ENCODE measurements around the gene GALNTL6. TPM values are rescaled to one million over a fixed set of nuclear protein-coding genes. Genes with fewer than 3 reads are reported as not detected.

The GALNTL6 gene
- total RNA-seq, 1 donor from 2014 or later: 0.34 TPM

DNA sequence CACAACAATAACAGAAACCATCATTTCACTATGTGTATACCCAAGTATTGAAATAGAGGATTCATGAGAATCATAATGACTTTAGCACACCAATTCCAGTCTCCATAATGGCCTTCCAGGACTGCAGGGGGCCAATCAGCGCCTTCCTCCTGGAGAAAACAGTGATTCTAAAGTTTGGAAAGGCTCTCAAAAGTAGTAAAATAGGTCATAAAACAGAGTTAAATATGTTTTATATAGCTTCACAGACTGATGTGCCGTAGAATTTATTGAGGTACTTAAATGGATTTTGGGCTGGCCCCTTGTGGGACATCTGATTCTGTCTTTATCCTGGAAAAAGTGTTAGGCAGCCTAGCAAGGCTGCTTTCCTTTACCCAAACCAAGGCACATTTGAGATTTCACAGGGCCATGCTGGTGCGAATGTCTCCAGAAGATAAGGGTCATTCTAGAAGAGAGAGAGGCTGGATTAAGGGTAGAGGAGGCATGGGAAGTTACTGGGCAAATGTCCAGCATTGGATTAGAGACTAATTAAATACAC lies 543.9 kb downstream of the GALNTL6 start:
- Mint-ChIP-seq H3K4me3 (ENCODE audit: unreplicated experiment) (no peak overlapping the region), H3K27ac (ENCODE audit: unreplicated experiment) (no peak overlapping the region), H3K36me3 (ENCODE audit: unreplicated experiment) (no peaks in the 10 kb centered on the region), H3K9me3 (ENCODE audit: unreplicated experiment) (no peaks in the 10 kb centered on the region), H3K27me3 (ENCODE audit: unreplicated experiment) (no peaks in the 10 kb centered on the region), H3K4me1 (ENCODE audit: low read depth, unreplicated experiment) (no peaks in the 10 kb centered on the region)
- TF ChIP-seq, protein P1, sequence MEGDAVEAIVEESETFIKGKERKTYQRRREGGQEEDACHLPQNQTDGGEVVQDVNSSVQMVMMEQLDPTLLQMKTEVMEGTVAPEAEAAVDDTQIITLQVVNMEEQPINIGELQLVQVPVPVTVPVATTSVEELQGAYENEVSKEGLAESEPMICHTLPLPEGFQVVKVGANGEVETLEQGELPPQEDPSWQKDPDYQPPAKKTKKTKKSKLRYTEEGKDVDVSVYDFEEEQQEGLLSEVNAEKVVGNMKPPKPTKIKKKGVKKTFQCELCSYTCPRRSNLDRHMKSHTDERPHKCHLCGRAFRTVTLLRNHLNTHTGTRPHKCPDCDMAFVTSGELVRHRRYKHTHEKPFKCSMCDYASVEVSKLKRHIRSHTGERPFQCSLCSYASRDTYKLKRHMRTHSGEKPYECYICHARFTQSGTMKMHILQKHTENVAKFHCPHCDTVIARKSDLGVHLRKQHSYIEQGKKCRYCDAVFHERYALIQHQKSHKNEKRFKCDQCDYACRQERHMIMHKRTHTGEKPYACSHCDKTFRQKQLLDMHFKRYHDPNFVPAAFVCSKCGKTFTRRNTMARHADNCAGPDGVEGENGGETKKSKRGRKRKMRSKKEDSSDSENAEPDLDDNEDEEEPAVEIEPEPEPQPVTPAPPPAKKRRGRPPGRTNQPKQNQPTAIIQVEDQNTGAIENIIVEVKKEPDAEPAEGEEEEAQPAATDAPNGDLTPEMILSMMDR (IDR thresholded peaks at IDR 0.05; ENCODE audit: partially characterized antibody, unreplicated experiment): no peak
- DNase-seq: no peak

DNA sequence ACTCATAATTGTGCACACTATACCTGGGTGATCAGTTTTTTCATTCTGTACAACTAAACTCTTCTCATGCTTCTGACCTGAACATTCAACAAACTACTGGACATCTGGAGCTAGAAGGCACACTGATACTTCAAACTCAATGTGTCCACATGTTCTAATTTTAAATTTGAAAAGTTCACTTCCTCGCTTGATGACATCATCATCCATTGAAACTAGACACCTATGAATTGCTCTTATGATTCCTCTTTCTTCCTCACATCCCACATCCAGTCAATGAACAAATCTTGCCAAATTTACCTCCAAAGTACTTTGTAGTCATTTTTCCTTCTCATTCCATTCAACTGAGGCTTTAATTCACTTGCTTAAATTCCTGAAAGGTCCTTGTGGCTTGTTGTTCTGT lies 549.4 kb downstream of the GALNTL6 start:
- Mint-ChIP-seq H3K4me3 (ENCODE audit: unreplicated experiment) (no peak overlapping the region), H3K27ac (ENCODE audit: unreplicated experiment) (no peak overlapping the region), H3K9me3 (ENCODE audit: unreplicated experiment) (no peaks in the 10 kb centered on the region), H3K36me3 (ENCODE audit: unreplicated experiment) (no peaks in the 10 kb centered on the region), H3K4me1 (ENCODE audit: low read depth, unreplicated experiment) (no peaks in the 10 kb centered on the region), H3K27me3 (ENCODE audit: unreplicated experiment) (no peaks in the 10 kb centered on the region)
- no peak for DNase-seq
- TF ChIP-seq, protein P1 (IDR thresholded peaks at IDR 0.05; ENCODE audit: partially characterized antibody, unreplicated experiment): no peak

DNA sequence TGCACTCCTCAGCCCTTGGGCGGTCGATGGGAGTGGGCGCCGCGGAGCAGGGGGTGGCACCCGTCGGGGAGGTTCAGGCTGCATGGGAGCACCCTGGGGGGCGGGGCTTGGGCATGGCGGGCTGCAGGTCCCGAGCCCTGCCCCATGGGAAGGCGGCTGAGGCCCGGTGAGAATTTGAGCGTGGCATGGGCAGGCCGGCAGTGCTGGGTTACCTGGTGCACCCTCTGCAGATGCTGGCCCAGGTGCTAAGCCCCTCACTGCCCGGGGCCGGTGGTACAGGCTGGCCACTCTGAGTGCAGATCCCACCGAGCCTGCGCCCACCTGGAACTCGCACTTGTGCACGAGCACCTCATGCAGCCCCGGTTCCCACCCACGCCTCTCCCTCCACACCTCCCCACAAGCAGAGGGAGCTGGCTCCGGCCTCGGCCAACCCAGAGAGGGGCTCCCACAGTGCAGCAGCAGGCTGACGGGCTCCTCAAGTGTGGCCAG lies 556.3 kb downstream of the GALNTL6 start:
- Mint-ChIP-seq H3K4me1 (ENCODE audit: low read depth, unreplicated experiment) (no peaks in the 10 kb centered on the region), H3K9me3 (ENCODE audit: unreplicated experiment) (peaks cover 3% of the 10 kb centered on the region), H3K4me3 (ENCODE audit: unreplicated experiment) (no peak overlapping the region), H3K27me3 (ENCODE audit: unreplicated experiment) (peaks cover 3% of the 10 kb centered on the region), H3K36me3 (ENCODE audit: unreplicated experiment) (no peaks in the 10 kb centered on the region), H3K27ac (ENCODE audit: unreplicated experiment) (no peak overlapping the region)
- TF ChIP-seq, protein P1 (IDR thresholded peaks at IDR 0.05; ENCODE audit: partially characterized antibody, unreplicated experiment): no peak
- no peak for DNase-seq

DNA sequence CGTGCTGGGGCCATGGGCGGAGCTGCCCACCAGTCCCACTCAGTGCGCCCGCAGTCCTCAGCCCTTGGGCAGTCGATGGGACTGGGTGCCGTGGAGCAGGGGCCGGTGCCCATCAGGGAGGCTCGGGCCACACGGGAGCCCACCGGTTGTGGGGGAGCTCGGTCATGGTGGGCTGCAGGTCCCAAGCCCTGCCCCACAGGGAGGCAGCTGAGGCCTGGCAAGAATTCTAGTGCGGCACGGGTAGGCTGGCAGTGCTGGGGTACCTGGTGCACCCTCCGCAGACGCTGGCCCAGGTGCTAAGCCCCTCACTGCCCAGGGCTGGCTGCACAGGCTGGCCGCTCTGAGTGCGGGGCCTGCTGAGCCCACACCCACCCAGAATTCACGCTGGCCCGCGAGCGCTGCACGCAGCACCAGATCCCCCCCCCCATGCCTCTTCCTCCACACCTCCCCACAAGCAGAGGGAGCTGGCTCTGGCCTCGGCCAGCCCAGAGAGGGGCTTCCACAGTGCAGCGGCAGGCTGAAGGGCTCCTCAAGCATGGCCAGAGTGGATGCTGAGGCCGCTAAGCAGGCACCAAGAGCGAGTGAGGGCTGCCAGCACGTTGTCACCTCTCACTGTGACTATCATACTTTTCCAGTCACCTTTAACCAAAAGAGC lies 564.4 kb downstream of the GALNTL6 start:
- TF ChIP-seq, protein P1 (IDR thresholded peaks at IDR 0.05; ENCODE audit: partially characterized antibody, unreplicated experiment): no peak
- Mint-ChIP-seq H3K4me3 (ENCODE audit: unreplicated experiment) (no peak overlapping the region), H3K36me3 (ENCODE audit: unreplicated experiment) (no peaks in the 10 kb centered on the region), H3K4me1 (ENCODE audit: low read depth, unreplicated experiment) (no peaks in the 10 kb centered on the region), H3K27me3 (ENCODE audit: unreplicated experiment) (no peaks in the 10 kb centered on the region), H3K9me3 (ENCODE audit: unreplicated experiment) (no peaks in the 10 kb centered on the region), H3K27ac (ENCODE audit: unreplicated experiment) (no peak overlapping the region)
- DNase-seq: no peak

DNA sequence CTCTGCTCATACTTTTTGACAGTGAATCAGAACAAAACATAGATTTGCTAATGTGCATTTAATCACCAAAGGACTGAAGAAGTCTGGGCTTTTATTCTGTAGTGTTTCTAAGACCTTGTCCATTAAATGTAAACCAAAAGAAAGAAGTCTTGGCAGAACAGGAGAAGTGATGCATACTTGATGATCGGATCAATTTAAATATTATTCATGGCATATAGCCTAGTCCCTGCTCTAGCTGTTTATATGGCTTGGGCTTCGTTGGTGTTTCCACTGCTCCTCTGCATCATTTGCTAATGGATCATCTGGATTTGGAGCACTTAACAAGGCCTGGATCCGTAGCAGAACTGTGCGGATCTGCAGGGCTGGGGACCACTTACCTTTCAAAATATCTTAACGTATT lies 566.6 kb downstream of the GALNTL6 start:
- Mint-ChIP-seq H3K4me3 (ENCODE audit: unreplicated experiment) (no peak overlapping the region), H3K36me3 (ENCODE audit: unreplicated experiment) (no peaks in the 10 kb centered on the region), H3K4me1 (ENCODE audit: low read depth, unreplicated experiment) (no peaks in the 10 kb centered on the region), H3K9me3 (ENCODE audit: unreplicated experiment) (no peaks in the 10 kb centered on the region), H3K27ac (ENCODE audit: unreplicated experiment) (no peak overlapping the region), H3K27me3 (ENCODE audit: unreplicated experiment) (no peaks in the 10 kb centered on the region)
- no peak for DNase-seq
- TF ChIP-seq, protein P1 (IDR thresholded peaks at IDR 0.05; ENCODE audit: partially characterized antibody, unreplicated experiment): no peak

All from glutamatergic neuron (in vitro differentiated cells).